Measurements from ENCODE around the gene ADARB1. TPM values are rescaled to one million over a fixed set of nuclear protein-coding genes. Genes with fewer than 3 reads are reported as not detected.

The ADARB1 gene
- total RNA-seq, 4 donors from 2014 or later = 107 to 231 (median 201) TPM

- Histone ChIP-seq H3K36me3 (peaks cover 0 to 12% (median 6%) of the 10 kb centered on the region in 4 donors), H3K27ac (replicated peaks in 1 of 4) (peak overlapping the region; percentile 53 to 70 (median 63)), H3K27me3 (no peaks in the 10 kb centered on the region), H3K4me3 (no peak overlapping the region), H3K9me3 (no peaks in the 10 kb centered on the region), H3K4me1 (peaks cover 41 to 79% (median 74%) of the 10 kb centered on the region in 4 donors)
- intact Hi-C loops (cut with DNase I) = no loop called here
- WGBS = 75% methylated on average over 5 of the region's 5 CpGs
- TF ChIP-seq CTCF (IDR thresholded peaks at IDR 0.05) (no peak), POLR2A (IDR thresholded peaks at IDR 0.05; ENCODE audit: low read depth) (no peak), POLR2AphosphoS5 (IDR thresholded peaks at IDR 0.05) (no peak), EP300 (IDR thresholded peaks at IDR 0.05) (no peak)
- DNase-seq (ENCODE audit: extremely low spot score) = no peak
Observed at GRCh38 chr21:45114072-45114471, 39.7 kb downstream of the ADARB1 start.

- H3K4me3 ChIP-seq = no peak overlapping the region
- DNase-seq (ENCODE audit: extremely low spot score) = no peak
- peaks cover 37 to 75% (median 70%) of the 10 kb centered on the region in 4 donors for H3K4me1 ChIP-seq
- peak overlapping the region; percentile 53 to 70 (median 63) for H3K27ac ChIP-seq (replicated peaks in 1 of 4)
- H3K36me3 ChIP-seq = peaks cover 0 to 12% (median 6%) of the 10 kb centered on the region in 4 donors
- WGBS = 50% methylated on average over 5 of the region's 5 CpGs
- no peaks in the 10 kb centered on the region for H3K27me3 ChIP-seq
- TF ChIP-seq CTCF (IDR thresholded peaks at IDR 0.05) = no peak
- no peak for TF ChIP-seq POLR2A (IDR thresholded peaks at IDR 0.05; ENCODE audit: low read depth)
- no peak for TF ChIP-seq POLR2AphosphoS5 (IDR thresholded peaks at IDR 0.05)
- no peak for TF ChIP-seq EP300 (IDR thresholded peaks at IDR 0.05)
- H3K9me3 ChIP-seq = no peaks in the 10 kb centered on the region
- intact Hi-C loops (cut with DNase I) = no loop called here
Observed at GRCh38 chr21:45114475-45114874, 40.1 kb downstream of the ADARB1 start.

DNA sequence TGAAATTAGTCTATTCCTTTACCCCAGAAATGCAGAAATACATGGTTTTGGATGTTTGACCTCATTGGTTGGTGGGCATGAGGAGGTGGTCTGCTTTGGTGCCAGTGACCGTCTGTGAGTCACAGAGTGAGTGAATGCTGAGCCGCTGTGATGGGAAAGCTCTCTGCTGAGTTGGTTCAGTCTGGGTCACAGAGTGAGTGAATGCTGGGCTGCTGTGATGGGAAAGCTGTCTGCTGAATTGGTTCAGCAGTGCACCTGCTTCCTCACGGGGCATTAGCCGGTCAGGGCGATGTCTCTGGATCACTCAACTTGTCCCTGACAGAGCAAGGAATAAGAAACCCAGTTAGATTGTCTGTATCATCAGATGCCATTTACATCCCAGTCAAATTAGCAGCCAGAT, 40.8 kb downstream of the ADARB1 start:
- Histone ChIP-seq H3K27me3 (no peaks in the 10 kb centered on the region), H3K4me1 (peaks cover 33 to 72% (median 63%) of the 10 kb centered on the region in 4 donors), H3K9me3 (no peaks in the 10 kb centered on the region), H3K27ac (replicated peaks in 1 of 4) (peak overlapping the region; percentile 53 to 70 (median 63)), H3K36me3 (peaks cover 0 to 14% (median 6%) of the 10 kb centered on the region in 4 donors), H3K4me3 (no peak overlapping the region)
- no peak for DNase-seq (ENCODE audit: extremely low spot score)
- TF ChIP-seq POLR2A (IDR thresholded peaks at IDR 0.05; ENCODE audit: low read depth) = no peak
- no peak for TF ChIP-seq POLR2AphosphoS5 (IDR thresholded peaks at IDR 0.05)
- no peak for TF ChIP-seq EP300 (IDR thresholded peaks at IDR 0.05)
- TF ChIP-seq CTCF (IDR thresholded peaks at IDR 0.05) = no peak
- intact Hi-C loops (cut with DNase I) = no loop called here
- WGBS = 81% methylated on average over 5 of the region's 5 CpGs

GRCh38 chr21:45116066-45116465, 41.7 kb downstream of the ADARB1 start:
- no peak for TF ChIP-seq CTCF (IDR thresholded peaks at IDR 0.05)
- TF ChIP-seq EP300 (IDR thresholded peaks at IDR 0.05) = no peak
- TF ChIP-seq POLR2A (IDR thresholded peaks at IDR 0.05; ENCODE audit: low read depth) = no peak
- TF ChIP-seq POLR2AphosphoS5 (IDR thresholded peaks at IDR 0.05) = no peak

DNA sequence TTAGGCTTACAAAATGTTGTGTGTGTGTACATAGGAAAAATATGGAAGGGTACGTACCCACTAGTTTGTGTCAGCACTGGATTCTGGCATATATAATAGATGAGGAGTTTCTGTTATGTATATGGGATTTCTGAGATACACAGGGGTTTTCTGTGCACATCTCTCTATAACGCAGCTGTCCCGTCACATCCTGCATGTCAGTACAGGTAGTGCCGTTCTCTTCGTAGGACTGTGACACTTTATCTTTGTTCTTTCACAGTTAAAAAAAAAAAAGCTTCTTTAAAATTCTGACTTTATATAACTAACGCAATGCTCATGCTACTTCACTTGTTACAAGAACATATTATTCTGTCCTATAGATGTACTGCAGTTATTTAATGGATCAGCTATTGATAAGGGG, 42.9 kb downstream of the ADARB1 start:
- Histone ChIP-seq H3K27ac (replicated peaks in 1 of 4) (peak overlapping the region in 1 of 4 donors; percentile 15), H3K4me3 (no peak overlapping the region), H3K9me3 (no peaks in the 10 kb centered on the region), H3K36me3 (peaks cover 0 to 24% (median 8%) of the 10 kb centered on the region in 4 donors), H3K27me3 (no peaks in the 10 kb centered on the region), H3K4me1 (peaks cover 21 to 72% (median 54%) of the 10 kb centered on the region in 4 donors)
- no peak for DNase-seq (ENCODE audit: extremely low spot score)
- intact Hi-C loops (cut with DNase I) = no loop called here
- WGBS = 94% methylated on average over 6 of the region's 6 CpGs
- TF ChIP-seq POLR2A (IDR thresholded peaks at IDR 0.05; ENCODE audit: low read depth) = no peak
- no peak for TF ChIP-seq EP300 (IDR thresholded peaks at IDR 0.05)
- TF ChIP-seq POLR2AphosphoS5 (IDR thresholded peaks at IDR 0.05) = no peak
- no peak for TF ChIP-seq CTCF (IDR thresholded peaks at IDR 0.05)

More at GRCh38 chr21:45116066-45116465, 41.7 kb downstream of the ADARB1 start:
- Histone ChIP-seq H3K4me1 (peaks cover 28 to 72% (median 56%) of the 10 kb centered on the region in 4 donors), H3K27me3 (no peaks in the 10 kb centered on the region), H3K9me3 (no peaks in the 10 kb centered on the region), H3K36me3 (peaks cover 0 to 23% (median 9%) of the 10 kb centered on the region in 4 donors), H3K27ac (replicated peaks in 1 of 4) (peak overlapping the region in 1 of 4 donors; percentile 70), H3K4me3 (no peak overlapping the region)
- DNase-seq (ENCODE audit: extremely low spot score) = no peak
- intact Hi-C loops (cut with DNase I) = no loop called here
- WGBS = 89% methylated on average over 6 of the region's 6 CpGs
